HG03342 (cell line): ENCODE data around the gene PRKG1.
"Not testable (repeated sequence)": the region's sequence is repeated elsewhere in the genome, so short reads cannot be mapped to it uniquely, and the experiment has no call there.

Experiments
- ATAC-seq: cut with Tn5 transposase; IDR thresholded peaks from one replicate; pipeline ENCODE4 v1.9.1; 2021; ENCODE audit warnings: mild to moderate bottlenecking, moderate library complexity; ENCODE audit not compliant: unreplicated experiment

PRKG1 gene

DNA sequence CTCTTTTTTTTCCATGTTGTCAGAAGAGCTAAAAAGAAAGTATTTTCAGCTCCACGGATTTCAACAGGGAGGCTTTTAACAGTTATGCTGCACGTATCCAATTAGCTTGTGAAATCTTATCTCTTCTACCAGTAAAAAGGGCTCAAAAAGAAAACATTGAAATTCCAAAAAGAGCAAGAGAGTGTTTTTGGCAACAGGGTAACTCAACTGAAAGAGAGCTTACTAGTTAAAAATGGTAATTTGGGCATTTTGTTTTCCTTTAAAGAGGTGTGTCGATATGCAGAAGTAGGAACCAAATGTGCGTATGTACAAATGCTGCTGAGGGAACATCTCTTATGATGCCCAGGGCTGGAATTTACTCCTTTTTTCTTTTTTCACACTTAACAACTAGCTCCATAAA lies 292.8 kb downstream of the PRKG1 start:
- no peak for ATAC-seq

DNA sequence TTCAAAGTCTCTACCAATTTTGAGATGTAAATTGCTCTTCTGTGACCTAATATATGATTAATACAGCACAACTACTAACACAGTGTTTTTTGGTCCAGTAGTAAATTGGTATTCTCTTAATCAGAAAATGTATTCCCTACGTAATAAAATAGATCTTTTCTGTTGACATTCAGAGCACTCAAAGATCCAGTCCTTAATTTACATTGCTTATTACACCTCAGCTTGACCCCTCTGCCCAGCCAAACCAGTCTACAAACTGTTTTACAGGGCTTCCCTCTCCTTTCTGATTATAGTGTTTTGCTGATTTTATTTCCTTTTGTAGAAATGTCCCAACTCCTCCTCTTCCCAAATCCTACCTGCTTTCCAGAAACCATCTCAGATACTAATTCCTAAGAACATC lies 293.4 kb downstream of the PRKG1 start:
- no peak for ATAC-seq

DNA sequence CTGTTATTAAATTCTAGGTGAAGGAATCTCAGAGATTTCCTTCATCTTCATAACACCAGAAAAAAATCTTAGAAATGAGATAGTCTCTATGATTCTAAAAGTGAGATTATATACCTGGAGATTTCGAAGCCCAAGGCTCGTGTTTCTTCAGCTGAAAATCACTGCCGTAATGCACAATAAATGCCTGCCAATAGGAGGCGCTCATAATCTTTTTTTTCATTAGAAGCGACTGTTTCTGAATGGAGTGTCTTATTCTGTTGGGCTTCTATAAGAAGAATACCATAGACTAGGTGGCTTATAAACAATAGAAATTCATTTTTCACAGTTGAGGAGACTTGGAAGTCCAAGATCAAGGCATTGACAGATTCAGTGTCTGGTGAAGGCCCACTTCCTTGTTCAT lies 294.7 kb downstream of the PRKG1 start:
- ATAC-seq = no peak

DNA sequence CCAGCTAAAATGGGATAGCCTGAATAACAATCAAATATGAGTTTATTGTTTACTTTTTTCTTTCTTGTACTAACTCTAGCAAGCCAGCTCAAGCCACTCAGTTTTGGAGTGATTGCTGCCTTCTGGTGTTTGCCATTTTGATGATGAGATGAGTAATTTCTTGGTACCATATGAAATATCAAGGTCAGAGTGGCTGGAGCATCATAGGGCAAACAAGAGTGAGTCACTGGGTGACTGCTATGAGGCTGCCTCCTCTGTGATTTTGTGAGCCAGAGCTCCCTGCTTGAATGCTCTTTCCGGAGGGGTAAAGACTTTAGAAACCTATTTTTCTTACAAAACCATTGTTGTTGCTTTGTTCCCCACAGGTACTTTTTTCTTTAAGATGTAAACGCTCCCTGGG lies 295.6 kb downstream of the PRKG1 start:
- no peak for ATAC-seq

DNA sequence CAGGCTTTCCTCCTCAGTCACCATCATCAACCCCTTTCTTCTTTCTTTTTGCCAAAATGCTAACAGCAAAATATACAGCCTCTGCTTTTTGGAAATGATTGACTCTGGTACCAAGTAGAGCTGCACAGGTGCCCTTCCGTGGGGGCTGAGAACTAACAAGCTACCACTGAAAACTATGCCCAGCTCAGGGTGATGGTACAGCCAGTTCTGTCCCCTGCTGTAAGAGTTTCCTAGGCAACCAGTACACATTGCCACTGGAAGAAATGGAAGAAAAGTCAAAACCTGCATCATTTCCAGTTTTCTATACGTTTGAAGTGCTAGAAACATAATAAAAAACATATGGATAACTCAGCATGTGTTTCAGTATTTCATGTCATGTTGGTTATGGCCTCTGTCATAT lies 297.5 kb downstream of the PRKG1 start:
- ATAC-seq = no peak

DNA sequence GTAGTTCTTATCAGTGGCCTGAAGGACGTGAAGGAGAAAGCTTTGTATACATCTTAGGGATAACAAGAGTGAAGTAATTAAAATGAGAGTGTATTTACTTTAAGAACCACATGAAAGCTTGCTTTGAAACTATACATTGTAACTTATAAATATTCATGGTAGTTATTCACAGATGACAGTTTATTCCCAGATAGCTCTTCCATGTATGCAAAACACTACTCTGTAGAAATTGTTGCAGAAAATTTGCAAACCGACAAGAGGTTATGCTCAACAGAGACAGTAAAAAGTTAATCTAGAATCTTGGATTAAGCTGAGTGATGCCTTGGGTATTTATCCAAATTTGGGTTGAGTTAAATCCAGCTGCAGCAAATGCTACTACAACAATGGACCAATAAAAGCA lies 301.5 kb downstream of the PRKG1 start:
- ATAC-seq = no peak

DNA sequence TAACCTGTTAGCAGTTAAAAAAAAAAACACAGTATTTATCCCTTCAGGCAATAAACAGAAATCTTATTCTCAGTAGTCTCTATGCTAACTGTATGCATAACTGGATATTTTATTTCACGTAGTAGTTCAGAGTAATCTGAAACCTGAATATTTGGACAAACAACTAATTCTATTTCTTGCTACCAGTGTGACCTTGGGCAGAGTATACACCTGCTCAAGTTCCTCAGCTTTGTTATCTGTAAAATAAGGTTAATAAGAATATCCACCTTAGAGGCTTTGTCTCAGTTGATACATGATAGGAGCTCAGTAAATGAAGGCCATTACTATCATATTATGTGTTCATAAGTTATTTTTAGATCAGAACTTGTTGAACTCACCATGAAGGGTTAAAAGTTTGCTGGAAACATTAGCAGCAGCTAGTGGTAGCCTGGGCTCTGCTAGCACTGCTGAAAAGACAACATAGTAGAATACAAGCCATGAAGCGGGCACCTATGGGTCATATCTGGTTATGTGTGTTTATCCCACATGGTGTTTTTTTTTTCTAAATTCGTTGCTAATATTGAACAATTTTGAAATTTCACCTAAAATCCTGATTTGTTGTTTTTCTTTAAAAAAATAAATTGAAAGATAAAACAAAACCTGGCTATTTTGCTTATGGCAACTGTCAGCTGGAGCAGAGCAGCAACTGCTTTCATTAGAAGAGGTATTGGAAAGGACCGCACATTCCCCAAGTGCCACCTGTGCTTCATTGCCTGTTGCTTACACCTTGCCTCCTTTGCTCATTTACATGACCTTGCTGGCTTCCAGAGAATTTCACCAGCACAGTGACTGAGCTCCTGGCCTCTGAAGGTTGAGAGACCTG lies 303.0 kb downstream of the PRKG1 start:
- no peak for ATAC-seq

DNA sequence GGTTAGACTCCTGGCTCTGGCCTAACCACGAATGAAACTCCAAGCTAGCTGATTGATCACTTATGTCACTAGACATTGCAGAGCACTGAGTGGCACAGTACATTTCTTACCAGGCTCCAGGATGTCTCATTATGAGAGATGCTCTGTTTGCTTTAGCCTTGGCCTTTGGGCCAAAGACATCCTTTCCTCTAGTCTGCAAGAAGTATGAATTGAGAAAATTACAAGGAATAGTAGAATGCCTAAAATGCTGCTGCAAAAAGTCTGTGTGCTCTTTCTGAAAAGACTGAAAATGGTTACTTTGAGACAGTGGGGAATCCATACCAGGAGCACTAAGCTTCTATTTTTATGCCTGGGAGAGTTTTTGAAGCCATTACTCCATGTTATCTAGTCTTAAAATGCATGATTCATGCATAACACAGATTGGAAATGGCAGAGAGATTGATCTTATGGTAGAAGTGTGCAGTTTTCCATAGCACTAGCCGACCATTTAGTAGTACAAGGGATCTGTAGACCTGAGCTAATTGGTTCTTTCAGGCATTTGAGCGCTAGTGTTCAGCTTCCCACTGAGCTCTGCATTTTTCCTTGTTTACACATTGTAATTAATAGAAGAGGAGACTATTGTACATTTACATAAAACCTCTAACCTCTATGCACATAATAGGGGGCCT lies 303.8 kb downstream of the PRKG1 start:
- no peak for ATAC-seq

DNA sequence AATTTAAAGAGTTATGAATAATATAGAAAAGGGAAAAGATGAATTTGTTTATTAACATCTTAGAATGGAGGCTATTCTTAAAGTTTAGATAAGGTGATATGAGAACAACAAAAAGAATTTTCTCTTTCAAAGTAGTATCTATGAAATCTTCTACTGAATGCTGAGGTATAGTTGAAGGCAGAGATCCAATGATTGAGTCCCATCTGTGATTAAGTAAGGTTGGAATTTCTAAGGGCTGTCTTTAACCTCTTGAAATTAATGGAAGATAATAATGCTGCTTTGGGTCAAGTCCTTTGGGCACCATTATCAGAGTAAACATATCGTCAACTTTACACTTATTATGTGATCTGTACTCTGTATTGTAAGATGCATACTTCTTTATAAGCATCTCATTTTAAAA lies 307.9 kb downstream of the PRKG1 start:
- no peak for ATAC-seq

DNA sequence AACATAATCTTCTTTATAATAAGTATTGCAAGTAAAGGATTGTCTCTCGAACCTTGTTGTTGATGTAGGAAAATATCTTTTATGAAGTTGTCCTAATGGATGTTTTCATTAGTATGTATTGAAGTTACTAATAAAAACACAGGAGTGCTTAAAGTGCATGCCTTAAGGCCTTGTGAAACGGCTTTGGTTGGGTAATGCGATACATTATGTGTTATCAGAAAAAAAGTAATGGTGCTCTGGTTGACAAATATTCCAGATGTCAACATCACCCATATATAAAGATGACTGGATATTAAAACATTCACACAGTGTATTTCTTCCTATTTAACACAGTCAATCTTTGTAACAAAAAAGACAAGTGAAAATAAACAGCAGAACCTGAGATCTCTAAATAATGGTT lies 310.7 kb downstream of the PRKG1 start:
- ATAC-seq = no peak

DNA sequence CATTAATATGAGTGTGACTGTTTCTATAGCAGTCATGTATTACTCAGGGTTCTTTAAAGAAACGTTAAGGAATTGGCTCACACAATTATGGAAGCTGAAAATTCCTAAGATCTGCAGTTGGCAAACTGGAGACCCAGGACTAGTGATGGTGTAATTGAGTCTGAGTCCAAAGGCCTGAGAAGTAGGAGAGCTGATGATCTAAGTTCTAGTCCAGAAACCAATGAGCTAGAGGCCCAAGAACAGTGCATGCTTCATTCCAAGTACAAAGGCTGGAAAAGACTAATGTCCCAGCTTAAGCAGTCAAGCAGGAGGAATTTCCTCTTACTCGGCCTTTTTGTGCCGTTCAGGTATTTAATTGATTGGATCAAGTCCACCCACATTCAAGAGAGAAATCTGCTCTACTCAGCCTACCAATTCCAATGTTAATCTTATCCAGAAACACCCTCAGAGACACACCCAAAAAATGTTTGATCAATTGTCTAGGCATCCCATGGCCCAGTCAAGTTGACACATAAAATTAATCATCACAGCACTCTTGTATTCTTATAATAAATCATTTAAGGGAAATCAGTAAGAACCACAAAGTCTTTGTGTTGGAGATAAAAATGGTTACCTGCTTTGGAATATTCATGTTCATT lies 312.1 kb downstream of the PRKG1 start:
- no peak for ATAC-seq

DNA sequence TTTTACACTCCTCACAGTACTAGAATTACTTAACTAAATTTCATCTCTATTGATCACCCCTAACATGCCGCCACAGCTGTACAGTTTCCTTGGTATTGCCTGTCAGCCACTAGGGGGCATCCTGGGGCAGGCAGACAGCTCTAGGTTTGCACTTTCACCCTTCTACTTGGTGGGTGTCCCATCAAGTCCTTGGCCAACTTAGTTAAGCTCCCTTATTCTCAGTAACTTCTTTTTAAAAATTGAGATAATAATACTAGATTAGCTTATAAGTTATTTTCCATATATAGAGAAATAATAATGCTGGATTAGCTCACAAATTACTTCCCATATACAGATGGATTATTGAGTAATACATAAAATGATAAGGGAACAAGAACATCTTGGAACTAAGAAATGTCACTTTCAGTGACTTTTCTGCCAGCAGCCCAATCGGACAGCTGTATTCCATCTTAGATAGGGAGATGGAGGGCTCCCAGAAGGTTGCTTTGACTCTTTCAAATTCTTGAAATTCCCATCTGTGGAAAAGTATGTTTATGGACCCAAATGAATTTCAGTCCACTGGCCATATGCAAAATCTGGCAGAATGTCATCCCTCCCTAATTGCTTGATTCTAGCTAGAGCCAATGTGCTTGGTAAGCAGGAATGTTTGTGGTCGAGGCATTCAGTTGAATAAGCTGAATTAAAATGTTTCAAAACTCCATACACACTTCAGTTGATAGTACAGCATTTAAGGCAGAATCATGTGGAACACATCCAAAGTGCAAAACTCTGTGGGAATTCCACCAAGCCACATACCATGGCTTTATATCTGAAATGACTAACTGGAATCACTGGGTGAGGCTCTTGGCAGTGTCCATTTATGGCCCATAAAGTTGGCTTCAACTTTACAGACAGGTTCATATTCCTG lies 315.4 kb downstream of the PRKG1 start:
- ATAC-seq = peak; percentile 97

DNA sequence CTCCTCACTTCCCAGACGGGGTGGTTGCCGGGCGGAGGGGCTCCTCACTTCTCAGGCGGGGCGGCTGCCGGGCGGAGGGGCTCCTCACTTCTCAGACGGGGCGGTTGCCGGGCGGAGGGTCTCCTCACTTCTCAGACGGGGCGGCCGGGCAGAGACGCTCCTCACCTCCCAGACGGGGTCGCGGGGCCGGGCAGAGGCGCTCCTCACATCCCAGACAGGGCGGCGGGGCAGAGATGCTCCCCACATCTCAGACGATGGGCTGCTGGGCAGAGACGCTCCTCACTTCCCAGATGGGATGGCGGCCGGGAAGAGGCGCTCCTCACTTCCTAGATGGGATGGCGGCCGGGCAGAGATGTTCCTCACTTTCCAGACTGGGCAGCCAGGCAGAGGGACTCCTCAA lies 318.7 kb downstream of the PRKG1 start:
- not testable (repeated sequence) for ATAC-seq

DNA sequence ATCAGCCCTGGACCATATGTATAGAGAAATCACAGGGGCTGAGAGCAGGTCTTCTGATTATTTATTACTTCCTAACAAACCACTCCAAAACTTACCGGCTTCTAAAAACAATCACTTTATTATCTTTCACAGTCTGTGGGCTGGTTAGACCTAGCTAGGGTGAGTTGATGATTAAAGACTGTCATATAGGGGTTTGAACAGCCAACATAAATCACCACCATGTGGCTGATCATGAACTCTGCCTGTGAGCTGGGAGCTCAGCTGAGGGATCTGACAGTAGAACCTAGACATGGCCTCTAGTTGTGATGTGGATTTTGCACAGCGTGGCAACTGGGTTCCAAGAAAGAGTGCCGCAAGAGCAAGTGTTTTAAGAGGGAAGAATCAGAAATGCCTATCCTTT lies 319.8 kb downstream of the PRKG1 start:
- ATAC-seq = no peak

DNA sequence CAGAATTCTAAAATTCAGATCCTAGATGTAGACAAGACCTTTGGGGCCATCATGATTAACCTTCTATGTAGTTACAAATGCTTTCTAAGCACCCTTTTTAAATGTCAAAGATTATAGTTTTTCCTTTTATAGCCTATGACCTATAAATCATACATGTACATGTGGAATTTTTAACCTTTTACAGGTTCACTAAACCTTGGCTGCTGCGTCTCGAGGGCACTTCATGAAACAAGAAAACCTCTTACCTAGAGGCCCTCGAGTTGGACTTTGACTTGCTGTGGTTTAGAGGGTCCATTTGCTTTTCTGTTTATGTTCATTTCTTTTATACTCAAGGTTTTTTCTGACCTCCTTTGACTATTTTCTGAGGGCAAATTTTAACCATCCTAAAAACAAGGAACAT lies 323.0 kb downstream of the PRKG1 start:
- no peak for ATAC-seq

DNA sequence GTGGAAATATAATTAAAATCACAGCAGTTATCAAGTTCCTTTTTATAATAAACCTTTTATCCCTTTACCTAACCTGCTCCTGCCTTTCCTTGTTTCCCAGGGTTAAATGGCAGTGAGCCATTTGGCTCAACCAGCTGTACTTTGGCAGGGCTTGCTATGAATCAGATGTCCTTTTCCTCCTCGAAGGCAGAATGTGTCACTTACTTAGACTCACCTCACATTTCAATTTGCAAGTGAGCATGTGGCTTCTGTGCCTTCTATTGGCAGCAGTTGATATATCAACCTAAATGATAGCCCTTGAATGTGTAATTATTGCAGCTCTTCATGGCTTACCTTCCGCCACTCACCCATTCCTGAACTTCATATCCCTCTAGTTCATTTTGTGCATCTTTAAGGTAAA lies 323.4 kb downstream of the PRKG1 start:
- ATAC-seq = no peak

DNA sequence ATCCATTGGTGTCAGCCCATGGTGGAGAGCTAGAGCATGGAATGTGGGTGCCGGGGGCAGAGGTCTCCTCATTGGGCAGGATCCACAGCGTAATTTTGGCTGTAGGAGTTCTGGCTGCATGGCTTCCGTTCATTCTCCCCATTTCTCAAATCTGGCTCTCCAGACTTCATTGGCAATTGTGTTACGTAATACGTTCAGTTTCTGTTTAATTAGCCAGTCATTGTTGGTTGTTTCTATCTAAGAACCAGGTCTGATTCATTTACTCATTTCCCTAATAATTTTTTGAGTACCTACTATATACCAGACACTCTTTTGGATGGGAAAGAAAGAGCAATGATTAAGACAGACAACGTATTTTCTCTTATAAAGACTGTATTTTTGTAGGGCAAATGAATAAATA lies 325.6 kb downstream of the PRKG1 start:
- ATAC-seq = no peak

DNA sequence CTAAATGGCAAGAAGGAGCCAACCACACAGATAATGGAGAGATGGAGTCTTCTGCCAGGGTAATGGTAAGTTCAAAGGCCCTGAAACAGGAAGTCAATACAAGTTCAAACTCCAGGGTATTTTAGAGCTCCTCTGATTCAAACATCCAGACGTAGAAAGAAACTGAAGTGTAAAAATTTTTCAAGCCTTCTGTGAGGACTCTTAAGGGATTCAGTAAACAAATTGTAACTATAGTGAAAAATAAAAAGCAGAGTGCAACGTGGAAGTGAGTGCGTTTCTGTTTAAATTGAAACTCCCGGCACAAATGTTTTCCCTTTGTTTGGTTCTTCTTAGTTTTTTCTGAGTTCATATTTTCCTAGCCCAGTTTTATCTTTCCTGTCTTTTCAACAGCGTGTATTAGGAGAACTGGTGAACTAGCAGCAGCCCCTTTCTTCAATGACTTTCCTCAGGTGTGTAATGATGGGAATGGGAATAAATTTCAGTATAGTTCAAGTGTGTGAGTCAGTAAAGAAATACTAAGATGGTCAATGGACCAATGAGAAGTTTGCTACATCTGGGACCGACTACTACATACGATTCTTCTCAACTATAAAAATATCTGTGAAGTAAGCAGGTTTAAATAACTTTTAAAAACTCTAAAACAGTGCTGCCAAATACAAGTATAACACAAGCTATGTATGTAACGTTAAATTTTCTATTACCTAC lies 326.3 kb downstream of the PRKG1 start:
- ATAC-seq = no peak

DNA sequence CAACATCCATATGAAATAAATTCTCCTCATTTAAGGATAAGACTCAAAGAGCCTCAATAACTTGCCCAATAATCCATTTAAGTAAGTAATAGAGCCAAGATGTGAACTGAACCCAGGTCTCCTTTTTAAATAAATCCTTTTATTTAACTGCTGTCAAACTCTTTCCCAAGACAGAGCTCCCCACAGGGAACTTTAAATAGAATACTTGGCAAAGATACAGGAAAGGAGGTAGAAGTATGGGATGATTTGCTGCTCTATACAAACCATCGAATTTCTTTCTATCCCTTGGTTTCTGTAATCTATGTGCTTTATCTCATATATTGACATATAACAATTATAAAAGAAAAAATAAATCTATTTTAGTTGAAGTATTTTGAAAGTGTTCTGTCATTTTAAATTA lies 329.2 kb downstream of the PRKG1 start:
- ATAC-seq = no peak

DNA sequence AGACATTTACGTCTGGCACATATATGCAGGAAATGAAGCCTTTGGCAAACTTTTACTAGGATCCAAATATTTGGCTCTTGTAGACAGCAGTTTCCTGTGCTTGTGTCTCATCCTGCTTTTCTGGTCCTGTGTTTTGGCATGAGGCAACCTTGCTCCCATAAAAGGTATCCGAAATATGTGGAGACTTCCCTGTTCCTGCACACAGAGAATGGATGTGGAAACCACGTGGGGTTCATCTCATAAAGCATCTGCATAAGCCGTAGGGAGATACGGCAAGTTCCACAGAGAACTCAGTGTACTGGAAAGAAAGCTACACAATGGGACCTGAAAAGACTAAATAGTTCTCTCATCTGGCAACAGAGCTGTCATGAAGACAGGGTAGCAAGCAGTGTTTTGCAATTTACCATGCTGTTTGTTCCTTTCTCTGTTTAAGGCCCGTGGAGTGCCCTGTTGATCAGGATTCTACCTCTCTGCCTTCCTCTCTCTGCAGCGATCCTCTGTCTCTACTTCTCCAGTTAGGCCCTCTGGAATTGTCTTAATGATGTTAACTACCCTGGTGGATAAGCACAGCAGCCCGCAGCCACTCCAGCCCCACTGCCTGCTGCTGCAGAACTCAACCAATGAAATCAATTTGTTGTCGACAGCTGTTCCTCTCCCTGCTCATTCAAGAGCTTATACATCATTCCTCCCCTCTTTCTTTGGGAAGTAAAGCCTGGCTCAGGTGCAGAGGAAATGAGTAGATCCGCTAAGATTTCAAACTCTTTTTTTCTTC lies 331.5 kb downstream of the PRKG1 start:
- ATAC-seq = no peak
